ENCODE measurements around the gene AHRR. TPM values are rescaled to one million over a fixed set of nuclear protein-coding genes. Genes with fewer than 3 reads are reported as not detected.
A peak's percentile ranks its signal among the peaks of the same experiment; 100 is the strongest.

AHRR gene
- total and polyA plus RNA-seq, 2 donors (not counting 1 experiment from before 2014, with no cell fraction given) = 11.3 to 26.4 TPM

DNA sequence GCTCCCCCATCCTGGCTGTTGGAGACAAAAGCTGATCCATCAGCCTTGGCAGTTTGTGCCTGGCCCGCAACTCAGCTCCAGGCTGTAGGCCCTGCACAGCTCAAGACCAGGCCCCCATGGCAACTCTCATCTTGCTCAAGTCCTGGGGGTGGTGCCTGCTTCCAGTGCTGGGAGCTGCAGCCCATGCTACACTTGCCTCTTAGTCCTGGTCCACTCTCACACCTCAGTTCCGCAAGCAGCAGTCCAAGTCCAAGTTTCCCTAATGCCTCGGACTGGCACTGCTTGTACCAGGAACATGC is 14.2 kb downstream of the AHRR start:
- Histone ChIP-seq H3K4me3 (replicated peaks in 1 of 4; ENCODE audit: control extremely low read depth in 1 of 4, insufficient read depth in 1 of 4, low read depth in 3 of 4, low read length in 4 of 4) (no peak overlapping the region), H3K9ac (ENCODE audit: insufficient read depth, low read length) (no peak overlapping the region), H3K36me3 (ENCODE audit: control insufficient read depth, insufficient read depth, low read length) (no peaks in the 10 kb centered on the region), H3K9me3 (ENCODE audit: control insufficient read depth, insufficient read depth, low read depth, low read length) (no peaks in the 10 kb centered on the region), H3K27me3 (ENCODE audit: control insufficient read depth, insufficient read depth, low read length) (no peaks in the 10 kb centered on the region), H3K4me1 (ENCODE audit: control insufficient read depth, extremely low read depth, insufficient read depth, low read length) (no peaks in the 10 kb centered on the region), H3K27ac (ENCODE audit: insufficient read depth, low read length) (no peak overlapping the region), H4K20me1 (ENCODE audit: control insufficient read depth, extremely low read depth, insufficient read depth, low read length) (peaks cover 2% of the 10 kb centered on the region), H3K79me2 (ENCODE audit: control insufficient read depth, insufficient read depth, low read length) (peaks cover 87% of the 10 kb centered on the region), H3K4me2 (ENCODE audit: extremely low read depth, insufficient read depth, low read length) (no peak overlapping the region), H2AFZ (ENCODE audit: low read length) (no peak overlapping the region)
- no peak for DNase-seq (ENCODE audit: low read depth in 2 of 2)
- TF ChIP-seq, protein P1, sequence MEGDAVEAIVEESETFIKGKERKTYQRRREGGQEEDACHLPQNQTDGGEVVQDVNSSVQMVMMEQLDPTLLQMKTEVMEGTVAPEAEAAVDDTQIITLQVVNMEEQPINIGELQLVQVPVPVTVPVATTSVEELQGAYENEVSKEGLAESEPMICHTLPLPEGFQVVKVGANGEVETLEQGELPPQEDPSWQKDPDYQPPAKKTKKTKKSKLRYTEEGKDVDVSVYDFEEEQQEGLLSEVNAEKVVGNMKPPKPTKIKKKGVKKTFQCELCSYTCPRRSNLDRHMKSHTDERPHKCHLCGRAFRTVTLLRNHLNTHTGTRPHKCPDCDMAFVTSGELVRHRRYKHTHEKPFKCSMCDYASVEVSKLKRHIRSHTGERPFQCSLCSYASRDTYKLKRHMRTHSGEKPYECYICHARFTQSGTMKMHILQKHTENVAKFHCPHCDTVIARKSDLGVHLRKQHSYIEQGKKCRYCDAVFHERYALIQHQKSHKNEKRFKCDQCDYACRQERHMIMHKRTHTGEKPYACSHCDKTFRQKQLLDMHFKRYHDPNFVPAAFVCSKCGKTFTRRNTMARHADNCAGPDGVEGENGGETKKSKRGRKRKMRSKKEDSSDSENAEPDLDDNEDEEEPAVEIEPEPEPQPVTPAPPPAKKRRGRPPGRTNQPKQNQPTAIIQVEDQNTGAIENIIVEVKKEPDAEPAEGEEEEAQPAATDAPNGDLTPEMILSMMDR (conservative IDR thresholded peaks at IDR 0.05 in 1 of 2, IDR thresholded peaks at IDR 0.05 in 1 of 2; ENCODE audit: low read depth in 1 of 2, low read length in 2 of 2) = no peak
- TF ChIP-seq EZH2 (IDR thresholded peaks at IDR 0.05; ENCODE audit: low read length, missing control alignments) = no peak

- H2AFZ ChIP-seq (ENCODE audit: low read length) = no peak overlapping the region
- no peak overlapping the region for H3K4me3 ChIP-seq (replicated peaks in 1 of 4; ENCODE audit: control extremely low read depth in 1 of 4, insufficient read depth in 1 of 4, low read depth in 3 of 4, low read length in 4 of 4)
- DNase-seq (ENCODE audit: low read depth in 2 of 2) = peak; percentile 42 to 53
- peaks cover 2% of the 10 kb centered on the region for H4K20me1 ChIP-seq (ENCODE audit: control insufficient read depth, extremely low read depth, insufficient read depth, low read length)
- H3K4me1 ChIP-seq (ENCODE audit: control insufficient read depth, extremely low read depth, insufficient read depth, low read length) = no peaks in the 10 kb centered on the region
- H3K9ac ChIP-seq (ENCODE audit: insufficient read depth, low read length) = no peak overlapping the region
- no peaks in the 10 kb centered on the region for H3K36me3 ChIP-seq (ENCODE audit: control insufficient read depth, insufficient read depth, low read length)
- TF ChIP-seq, protein P1 (conservative IDR thresholded peaks at IDR 0.05 in 1 of 2, IDR thresholded peaks at IDR 0.05 in 1 of 2; ENCODE audit: low read depth in 1 of 2, low read length in 2 of 2) = peak; percentile 46 to 69
- TF ChIP-seq EZH2 (IDR thresholded peaks at IDR 0.05; ENCODE audit: low read length, missing control alignments) = no peak
- no peak overlapping the region for H3K4me2 ChIP-seq (ENCODE audit: extremely low read depth, insufficient read depth, low read length)
- H3K9me3 ChIP-seq (ENCODE audit: control insufficient read depth, insufficient read depth, low read depth, low read length) = no peaks in the 10 kb centered on the region
- peaks cover 87% of the 10 kb centered on the region for H3K79me2 ChIP-seq (ENCODE audit: control insufficient read depth, insufficient read depth, low read length)
- no peaks in the 10 kb centered on the region for H3K27me3 ChIP-seq (ENCODE audit: control insufficient read depth, insufficient read depth, low read length)
- H3K27ac ChIP-seq (ENCODE audit: insufficient read depth, low read length) = no peak overlapping the region
Measured at GRCh38 chr5:337563-338130, 16.1 kb downstream of the AHRR start.

DNA sequence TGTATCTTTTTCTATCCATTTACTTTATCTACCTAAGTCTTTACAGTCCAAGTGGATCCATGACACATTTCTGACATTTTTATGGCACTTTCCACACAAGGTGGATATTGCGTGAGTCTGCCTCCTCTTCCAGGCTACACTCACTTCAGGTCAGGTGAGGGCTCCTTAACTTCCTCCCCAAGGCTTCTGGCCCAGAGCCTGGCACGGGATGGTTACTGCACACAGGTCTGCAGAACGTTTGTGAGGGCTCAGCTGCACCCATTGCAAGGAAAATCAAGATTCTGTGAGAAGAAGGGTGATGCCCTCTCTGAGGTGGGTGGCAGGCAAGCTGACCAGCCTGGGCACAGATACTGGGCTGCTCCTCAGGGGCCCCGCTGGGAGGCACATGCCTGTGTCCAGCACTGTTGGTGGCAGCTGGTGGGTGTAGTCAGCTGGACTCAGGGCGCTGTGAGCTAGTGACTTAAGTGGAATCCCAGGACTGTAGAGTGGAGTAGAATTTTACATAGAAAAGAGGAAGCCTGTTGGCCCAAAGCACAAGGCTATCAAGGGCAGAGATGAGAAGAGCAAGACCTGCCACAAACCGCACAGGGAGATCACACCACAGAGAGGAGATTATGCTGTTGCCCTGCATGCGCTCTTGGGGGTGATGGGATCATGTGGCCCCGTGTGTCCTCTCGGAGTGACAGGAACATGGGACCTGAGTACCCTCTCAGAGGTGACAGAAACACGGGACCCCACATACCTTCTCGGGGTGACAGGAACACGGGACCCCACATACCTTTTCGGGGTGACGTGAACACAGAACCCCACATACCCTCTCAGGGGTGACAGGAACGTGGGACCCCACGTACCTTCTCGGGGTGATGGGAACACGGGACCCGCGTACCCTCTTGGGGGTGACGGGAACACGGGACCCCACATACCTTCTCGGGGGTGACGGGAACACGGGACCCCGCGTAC is 21.3 kb downstream of the AHRR start:
- H3K79me2 ChIP-seq (ENCODE audit: control insufficient read depth, insufficient read depth, low read length) = peaks cover 70% of the 10 kb centered on the region
- no peak overlapping the region for H2AFZ ChIP-seq (ENCODE audit: low read length)
- H3K9ac ChIP-seq (ENCODE audit: insufficient read depth, low read length) = no peak overlapping the region
- no peak for DNase-seq (ENCODE audit: low read depth in 2 of 2)
- H3K36me3 ChIP-seq (ENCODE audit: control insufficient read depth, insufficient read depth, low read length) = no peaks in the 10 kb centered on the region
- H3K27ac ChIP-seq (ENCODE audit: insufficient read depth, low read length) = no peak overlapping the region
- H3K4me2 ChIP-seq (ENCODE audit: extremely low read depth, insufficient read depth, low read length) = peak overlapping the region; percentile 66
- peaks cover 3% of the 10 kb centered on the region for H3K4me1 ChIP-seq (ENCODE audit: control insufficient read depth, extremely low read depth, insufficient read depth, low read length)
- no peaks in the 10 kb centered on the region for H4K20me1 ChIP-seq (ENCODE audit: control insufficient read depth, extremely low read depth, insufficient read depth, low read length)
- H3K4me3 ChIP-seq (replicated peaks in 1 of 4; ENCODE audit: control extremely low read depth in 1 of 4, insufficient read depth in 1 of 4, low read depth in 3 of 4, low read length in 4 of 4) = no peak overlapping the region
- H3K9me3 ChIP-seq (ENCODE audit: control insufficient read depth, insufficient read depth, low read depth, low read length) = no peaks in the 10 kb centered on the region
- no peaks in the 10 kb centered on the region for H3K27me3 ChIP-seq (ENCODE audit: control insufficient read depth, insufficient read depth, low read length)
- TF ChIP-seq, protein P1 (conservative IDR thresholded peaks at IDR 0.05 in 1 of 2, IDR thresholded peaks at IDR 0.05 in 1 of 2; ENCODE audit: low read depth in 1 of 2, low read length in 2 of 2) = no peak
- TF ChIP-seq EZH2 (IDR thresholded peaks at IDR 0.05; ENCODE audit: low read length, missing control alignments) = no peak

Data from fibroblast of lung (primary cell).